ENCODE results near the gene RCE1.
"Not testable (repeated sequence)": the region's sequence is repeated elsewhere in the genome, so short reads cannot be mapped to it uniquely, and the experiment has no call there.

The RCE1 gene

GRCh38 chr11:66815646-66816045 lies 27.6 kb upstream of the RCE1 start:
- H3K27me3 Mint-ChIP-seq (ENCODE audit: low read depth, poor library complexity) = peaks cover 4% of the 10 kb centered on the region
- DNase-seq = no peak
- H3K4me1 Mint-ChIP-seq = no peaks in the 10 kb centered on the region
- no peaks in the 10 kb centered on the region for H3K9me3 Mint-ChIP-seq
- TF ChIP-seq CTCF (IDR thresholded peaks at IDR 0.05) = no peak
- no peak overlapping the region for H3K27ac Mint-ChIP-seq
- no peak overlapping the region for H3K4me3 Mint-ChIP-seq
- H3K36me3 Mint-ChIP-seq (ENCODE audit: low read depth) = peaks cover 4% of the 10 kb centered on the region

- Mint-ChIP-seq H3K9me3 (no peaks in the 10 kb centered on the region), H3K27me3 (ENCODE audit: low read depth, poor library complexity) (no peaks in the 10 kb centered on the region), H3K4me3 (no peak overlapping the region), H3K4me1 (no peaks in the 10 kb centered on the region), H3K27ac (no peak overlapping the region), H3K36me3 (ENCODE audit: low read depth) (peaks cover 6% of the 10 kb centered on the region)
- DNase-seq = no peak
- no peak for TF ChIP-seq CTCF (IDR thresholded peaks at IDR 0.05)
Observed at GRCh38 chr11:66818231-66818955, 24.8 kb upstream of the RCE1 start.

GRCh38 chr11:66820381-66820780 lies 22.9 kb upstream of the RCE1 start:
- no peak for DNase-seq
- no peak for TF ChIP-seq CTCF (IDR thresholded peaks at IDR 0.05)
- H3K9me3 Mint-ChIP-seq = no peaks in the 10 kb centered on the region
- no peak overlapping the region for H3K4me3 Mint-ChIP-seq
- H3K27me3 Mint-ChIP-seq (ENCODE audit: low read depth, poor library complexity) = no peaks in the 10 kb centered on the region
- peaks cover 7% of the 10 kb centered on the region for H3K36me3 Mint-ChIP-seq (ENCODE audit: low read depth)
- H3K4me1 Mint-ChIP-seq = no peaks in the 10 kb centered on the region
- no peak overlapping the region for H3K27ac Mint-ChIP-seq

- no peaks in the 10 kb centered on the region for H3K4me1 Mint-ChIP-seq
- H3K9me3 Mint-ChIP-seq = no peaks in the 10 kb centered on the region
- H3K36me3 Mint-ChIP-seq (ENCODE audit: low read depth) = peaks cover 7% of the 10 kb centered on the region
- DNase-seq = no peak
- TF ChIP-seq CTCF (IDR thresholded peaks at IDR 0.05) = no peak
- no peak overlapping the region for H3K4me3 Mint-ChIP-seq
- H3K27ac Mint-ChIP-seq = no peak overlapping the region
- H3K27me3 Mint-ChIP-seq (ENCODE audit: low read depth, poor library complexity) = no peaks in the 10 kb centered on the region
Observed at GRCh38 chr11:66820901-66821300, 22.3 kb upstream of the RCE1 start.

- Mint-ChIP-seq H3K27ac (no peak overlapping the region), H3K9me3 (no peaks in the 10 kb centered on the region), H3K4me1 (no peaks in the 10 kb centered on the region), H3K27me3 (ENCODE audit: low read depth, poor library complexity) (peaks cover 3% of the 10 kb centered on the region), H3K36me3 (ENCODE audit: low read depth) (peaks cover 24% of the 10 kb centered on the region), H3K4me3 (no peak overlapping the region)
- no peak for DNase-seq
- TF ChIP-seq CTCF (IDR thresholded peaks at IDR 0.05) = no peak
Observed at GRCh38 chr11:66823700-66824099, 19.5 kb upstream of the RCE1 start.

GRCh38 chr11:66824573-66824972 lies 18.7 kb upstream of the RCE1 start:
- not testable (repeated sequence) for H3K27me3 Mint-ChIP-seq (ENCODE audit: low read depth, poor library complexity); H3K4me3 Mint-ChIP-seq; DNase-seq; H3K27ac Mint-ChIP-seq; H3K4me1 Mint-ChIP-seq; H3K9me3 Mint-ChIP-seq
- peaks cover 26% of the 10 kb centered on the region for H3K36me3 Mint-ChIP-seq (ENCODE audit: low read depth)
